Posterior vena cava (tissue), 2 donors: Measurements from ENCODE around the gene NPIPB12. TPM values are rescaled to one million over a fixed set of nuclear protein-coding genes. Genes with fewer than 3 reads are reported as not detected.

Experiments used
- total RNA-seq, 2 donors: library from RNA; stranded (reverse); fragmentation: NEBNext Ultra II Directional; extraction: Animal tissue kit (Norgen Biotek cat#: 25700); gene quantifications; one replicate each; pipeline ENCODE4 v1.2.1, GENCODE V29; 2021
- donor health status: DM: yes; HTN: yes; CAD: no.
- donor health status: DM: yes; HTN: yes; CAD: no.

NPIPB12 gene
- total RNA-seq, 2 donors from 2014 or later: 40.9 to 53.8 TPM

Other genes starting within 250 kb of the NPIPB12 start
- 1 to 10 TPM in 1 of 2 donors, under 1 TPM in 1; 0.71 to 1.3 TPM for gene NPIPB11, start 99.7 kb downstream of the NPIPB12 start, total RNA-seq
- gene BOLA2, start 52.1 kb downstream of the NPIPB12 start, total RNA-seq: 1 to 10 TPM; 7.1 to 7.8 TPM
- gene SLX1B, start 51.9 kb downstream of the NPIPB12 start, total RNA-seq: 10 to 100 TPM; 15.1 to 22.3 TPM
- gene SULT1A4, start 46.5 kb downstream of the NPIPB12 start, total RNA-seq: 10 to 100 TPM in 1 of 2 donors, 1 to 10 TPM in 1; 4.7 to 16.6 TPM
- 1 to 10 TPM; 2.2 to 3.7 TPM for gene SPN, start 156.8 kb upstream of the NPIPB12 start, total RNA-seq
- gene QPRT, start 172.8 kb upstream of the NPIPB12 start, total RNA-seq: 1 to 10 TPM; 1.7 to 7.4 TPM
- gene C16orf54, start 239.6 kb upstream of the NPIPB12 start, total RNA-seq: 1 to 10 TPM; 1.1 to 2.5 TPM